A549 (cell line): ENCODE measurements around the gene GTF2IRD1.

ENCODE experiments used
- CBX8 ChIP-seq: fragments of 200-600 bp; sonication (generic); IDR thresholded peaks from 2 replicates; pipeline ENCODE4 v1.6.1; 2016
- CTCF ChIP-seq: fragments of >200 bp; sonication (Bioruptor Twin); formaldehyde crosslinking; IDR thresholded peaks from 3 replicates; pipeline ENCODE4 v1.5.1; 2016
- EHMT2 ChIP-seq: fragments of 200-600 bp; sonication (generic); IDR thresholded peaks from 2 replicates; pipeline ENCODE4 v1.6.1; 2016; ENCODE audit warnings: antibody characterized with exemption, low read depth, mild to moderate bottlenecking, moderate library complexity
- EP300 ChIP-seq, 2 experiments: fragments of >200 bp; sonication (Bioruptor Twin); formaldehyde crosslinking; IDR thresholded peaks; 2 replicates in 1 of 2; 3 replicates in 1 of 2; pipeline ENCODE4 v1.6.1; 2016 to 2017
- HMGXB4 ChIP-seq: fragments of 250-450 bp; sonication (Bioruptor Pico); IDR thresholded peaks from 2 replicates; pipeline ENCODE4 v1.5.0; 2021; ENCODE audit warnings: mild to moderate bottlenecking, moderate library complexity, borderline replicate concordance
- JUN ChIP-seq, 2 experiments: fragments of >200 bp; sonication (Bioruptor Twin); formaldehyde crosslinking; IDR thresholded peaks; 2 replicates in 1 of 2; 3 replicates in 1 of 2; pipeline ENCODE4 v1.6.1; 2016 to 2017
- JUNB ChIP-seq: fragments of >200 bp; sonication (Bioruptor Twin); formaldehyde crosslinking; IDR thresholded peaks from 2 replicates; pipeline ENCODE4 v1.6.1; 2016
- MAX ChIP-seq: IDR thresholded peaks from 2 replicates; pipeline ENCODE4 v1.6.1; 2012
- POLR2A ChIP-seq: IDR thresholded peaks from 2 replicates; pipeline ENCODE4 v1.6.1; 2012; ENCODE audit warnings: mild to moderate bottlenecking, low read length
- RAD21 ChIP-seq, 2 experiments: fragments of >200 bp in 1 of 2; sonication (Bioruptor Twin) in 1 of 2; formaldehyde crosslinking in 1 of 2; IDR thresholded peaks in 1 of 2; conservative IDR thresholded peaks in 1 of 2; 2 replicates in 1 of 2; 3 replicates in 1 of 2; pipeline ENCODE4 v1.6.1; 2012 to 2018; ENCODE audit warnings: inconsistent platforms in 1 of 2
- RCOR1 ChIP-seq: fragments of 150-350 bp; IDR thresholded peaks from 2 replicates; pipeline ENCODE4 v1.6.1; 2014; ENCODE audit warnings: antibody characterized with exemption, low read length, low read depth
- REST ChIP-seq: fragments of 200-600 bp; sonication (generic); IDR thresholded peaks from 2 replicates; pipeline ENCODE4 v1.6.1; 2016; ENCODE audit warnings: antibody characterized with exemption, mild to moderate bottlenecking, moderate library complexity
- SMC3 ChIP-seq: fragments of >200 bp; sonication (Bioruptor Twin); formaldehyde crosslinking; IDR thresholded peaks from 3 replicates; pipeline ENCODE4 v1.6.1; 2018; ENCODE audit warnings: inconsistent platforms
- USF2 ChIP-seq: fragments of 450-650 bp; IDR thresholded peaks from 2 replicates; pipeline ENCODE4 v1.6.1; 2014; ENCODE audit warnings: antibody characterized with exemption

- TF ChIP-seq CTCF (no peak), RAD21 (conservative IDR thresholded peaks at IDR 0.05 in 1 of 2, IDR thresholded peaks at IDR 0.05 in 1 of 2) (no peak), POLR2A (no peak), SMC3 (no peak), HMGXB4 (CRISPR knock-in tag) (no peak), JUN (IDR thresholded peaks at IDR 0.05) (no peak), REST (no peak), JUNB (no peak), MAX (no peak), CBX8 (no peak), EP300 (IDR thresholded peaks at IDR 0.05) (no peak), USF2 (no peak), RCOR1 (no peak), EHMT2 (no peak)
Measured at GRCh38 chr7:74515276-74515675, 61.6 kb downstream of the GTF2IRD1 start.
